Measurements from ENCODE around the gene CAPZB.

- no peak for TF ChIP-seq EZH2 (IDR thresholded peaks at IDR 0.05; ENCODE audit: borderline replicate concordance, low read depth, low read length, severe bottlenecking)
- no peak for TF ChIP-seq MAX (IDR thresholded peaks at IDR 0.05; ENCODE audit: insufficient read depth, insufficient read length)
- no peak for TF ChIP-seq POLR2A (IDR thresholded peaks at IDR 0.05; ENCODE audit: low read depth, low read length)
These were observed 33.1 kb downstream of the CAPZB start for GRCh38 chr1:19452221-19452663.
